DMS 273 treated with DMSO at 0.1 percent for 48 hours (cell line): ENCODE results near the gene RAP1GDS1.
"Not testable (repeated sequence)": the region's sequence is repeated elsewhere in the genome, so short reads cannot be mapped to it uniquely, and the experiment has no call there.

ENCODE experiments used
- DNase-seq: peaks from one replicate; lab custom pipeline; 2025; lab: John Stamatoyannopoulos, UW

Gene RAP1GDS1

GRCh38 chr4:98434816-98435215 lies 173.6 kb downstream of the RAP1GDS1 start:
- no peak for DNase-seq

DNA sequence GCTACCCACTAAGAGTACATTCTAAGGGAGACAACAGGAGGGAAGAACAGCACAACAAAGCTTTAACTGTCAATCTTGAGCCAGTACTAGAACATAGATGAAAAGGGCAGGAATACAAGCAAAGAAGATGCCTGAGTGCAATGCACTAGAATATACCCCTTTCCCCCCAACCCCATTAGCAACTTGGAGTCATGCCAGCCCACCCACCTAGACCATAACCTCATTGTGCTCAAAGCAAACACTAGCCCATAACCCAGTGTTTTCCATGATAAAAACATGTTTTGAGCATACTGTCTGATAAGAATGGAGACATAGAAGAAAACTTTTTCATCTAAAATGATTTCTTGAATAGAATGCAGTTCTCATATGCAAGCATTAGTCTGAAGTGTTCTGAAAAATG lies 183.2 kb downstream of the RAP1GDS1 start:
- DNase-seq: no peak

DNA sequence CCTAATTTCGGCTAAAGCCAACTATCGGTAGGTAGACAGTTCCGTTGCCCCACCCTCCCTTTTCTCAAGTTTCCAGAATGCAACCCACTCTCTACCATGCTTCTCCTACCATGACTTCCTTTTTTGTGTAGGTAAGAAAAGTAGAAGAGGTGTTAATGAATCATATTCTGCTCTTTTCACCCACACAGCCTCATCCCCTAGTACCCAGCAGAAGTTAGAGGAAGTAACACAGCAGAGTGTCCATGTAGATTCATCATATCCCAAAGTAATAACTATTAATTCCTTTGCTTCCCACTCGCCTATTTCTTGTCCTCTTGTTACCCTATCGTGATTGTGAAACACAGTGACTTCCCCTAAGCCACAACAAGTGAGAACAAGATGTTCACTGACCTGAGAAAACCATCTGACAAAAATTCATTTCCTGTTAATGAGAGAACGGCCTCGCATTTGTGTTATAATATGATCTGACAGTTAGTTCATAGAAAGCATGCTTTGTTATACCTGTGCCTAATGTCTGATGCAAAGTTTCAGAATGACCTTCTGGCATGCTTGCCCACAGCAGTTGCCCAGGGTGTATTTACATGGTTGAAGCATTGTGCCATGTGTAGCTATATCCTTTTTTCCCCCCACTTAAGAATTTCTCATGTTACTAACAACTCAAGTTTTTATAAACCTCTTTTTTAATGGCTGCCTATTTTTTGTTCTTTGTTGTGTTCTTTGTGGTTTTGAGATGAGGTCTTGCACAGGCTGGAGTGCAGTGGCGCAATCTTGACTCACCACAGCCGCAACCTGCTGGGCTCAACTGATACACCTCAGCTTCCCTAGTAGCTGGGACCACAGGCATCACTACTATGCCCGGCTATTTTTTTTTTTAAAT lies 185.6 kb downstream of the RAP1GDS1 start:
- DNase-seq: no peak

DNA sequence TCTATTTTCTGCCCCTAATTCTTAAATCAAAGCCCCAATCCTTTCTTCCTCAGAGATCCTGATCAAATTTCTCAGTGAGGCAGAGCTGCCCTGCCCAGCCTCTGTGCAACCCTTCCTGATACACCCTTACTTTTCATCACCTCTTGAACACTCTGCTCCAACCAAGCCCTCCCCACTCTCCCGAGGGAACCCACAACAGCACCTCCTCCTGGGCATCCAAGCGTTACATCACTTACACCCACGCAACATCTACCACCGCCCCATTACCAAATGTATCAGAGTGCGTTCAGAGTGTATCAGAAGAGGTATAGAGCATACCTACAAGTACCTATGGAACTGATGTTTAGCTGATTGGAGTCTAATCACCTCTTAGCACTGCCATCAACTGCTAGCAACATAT lies 186.5 kb downstream of the RAP1GDS1 start:
- DNase-seq: no peak

DNA sequence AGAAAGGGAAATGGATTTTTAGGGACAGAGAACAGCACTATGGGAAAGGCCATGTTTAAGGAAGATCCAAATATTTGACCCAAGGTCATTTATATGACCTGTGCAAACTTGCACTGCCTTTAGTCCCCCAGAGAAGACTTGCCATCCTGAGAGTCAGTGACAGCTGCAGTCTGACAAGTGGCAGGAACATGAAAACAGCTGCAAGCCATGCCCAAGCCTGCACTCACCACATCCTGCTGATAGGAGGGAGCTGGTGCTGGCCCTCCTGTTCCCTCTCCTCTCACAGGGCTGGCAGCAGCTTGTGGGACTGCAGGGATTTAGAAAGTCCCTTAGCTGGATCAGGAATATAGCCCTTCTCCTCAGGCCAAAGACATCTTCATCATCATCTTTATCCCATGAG lies 187.7 kb downstream of the RAP1GDS1 start:
- peak; percentile 17 for DNase-seq

DNA sequence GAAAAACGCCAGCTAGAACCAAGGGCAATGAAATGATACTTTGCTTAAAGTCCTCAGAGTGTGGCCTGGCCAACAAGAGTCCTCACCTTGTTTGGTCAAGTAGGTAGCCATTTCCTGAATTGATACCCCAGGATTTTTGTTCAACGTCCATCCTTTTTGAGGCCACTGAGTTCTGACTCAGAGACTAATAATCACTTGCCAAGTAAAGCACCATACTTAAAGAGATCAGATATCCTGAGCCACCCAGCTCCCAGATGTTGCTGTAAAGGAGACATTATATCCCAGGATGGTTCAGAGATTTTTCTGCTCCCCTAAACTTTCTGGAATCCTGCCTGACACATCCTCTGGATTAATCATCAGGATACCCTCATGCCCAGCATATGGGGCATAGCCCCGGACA lies 190.9 kb downstream of the RAP1GDS1 start:
- no peak for DNase-seq

GRCh38 chr4:98457422-98457821 lies 196.2 kb downstream of the RAP1GDS1 start:
- not testable (repeated sequence) for DNase-seq

GRCh38 chr4:98461121-98461865 lies 200.1 kb downstream of the RAP1GDS1 start:
- not testable (repeated sequence) for DNase-seq

- DNase-seq: no peak
Observed at GRCh38 chr4:98462487-98462886, 201.3 kb downstream of the RAP1GDS1 start.

GRCh38 chr4:98466868-98467599 lies 205.8 kb downstream of the RAP1GDS1 start:
- no peak for DNase-seq

- DNase-seq: peak; percentile 37
Observed at GRCh38 chr4:98467627-98468072, 206.5 kb downstream of the RAP1GDS1 start.

- DNase-seq: no peak
Observed at GRCh38 chr4:98468709-98469108, 207.5 kb downstream of the RAP1GDS1 start.

- no peak for DNase-seq
Observed at GRCh38 chr4:98469771-98470170, 208.6 kb downstream of the RAP1GDS1 start.

DNA sequence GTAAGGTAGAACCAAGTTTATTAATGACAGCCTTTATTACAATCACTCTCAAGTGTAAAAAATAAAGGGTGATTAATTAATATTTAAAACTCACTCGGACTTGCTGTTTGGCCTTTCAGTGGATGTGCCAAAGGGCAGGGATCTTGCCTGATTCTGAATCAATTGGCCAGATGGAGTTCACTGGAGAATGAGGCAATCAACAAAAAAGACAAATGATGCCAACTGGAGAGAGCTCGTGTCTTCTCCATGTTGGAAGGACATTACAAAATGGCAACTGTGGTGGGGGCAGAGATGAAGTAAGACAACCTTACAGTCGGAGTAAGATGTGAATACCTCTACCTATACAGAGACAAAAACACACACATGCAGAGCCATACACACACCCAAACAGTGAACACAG lies 209.2 kb downstream of the RAP1GDS1 start:
- DNase-seq: no peak

DNA sequence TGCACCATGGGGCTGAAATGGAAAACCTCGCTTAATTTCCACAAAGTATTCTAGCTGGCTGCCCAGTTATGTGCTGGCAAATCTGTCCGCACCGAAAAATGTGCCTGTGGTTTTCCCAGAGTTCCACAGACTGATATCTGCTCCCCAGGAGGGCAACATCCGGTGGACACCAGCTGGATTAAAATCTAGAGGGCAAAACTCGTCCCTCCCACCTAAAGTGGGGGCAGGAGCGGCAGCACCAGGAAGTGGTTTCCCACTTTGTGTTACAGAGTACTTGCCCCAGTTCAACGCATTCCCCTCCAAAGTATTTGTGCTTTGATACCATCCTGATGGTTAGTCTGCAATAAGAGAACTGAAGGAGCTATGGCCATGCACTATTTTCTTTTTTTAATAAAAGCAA lies 209.6 kb downstream of the RAP1GDS1 start:
- DNase-seq: no peak

- DNase-seq: no peak
Observed at GRCh38 chr4:98473046-98473445, 211.9 kb downstream of the RAP1GDS1 start.

GRCh38 chr4:98474408-98474844 lies 213.2 kb downstream of the RAP1GDS1 start:
- no peak for DNase-seq

GRCh38 chr4:98476891-98477290 lies 215.7 kb downstream of the RAP1GDS1 start:
- DNase-seq: no peak

- not testable (repeated sequence) for DNase-seq
Observed at GRCh38 chr4:98479590-98479989, 218.4 kb downstream of the RAP1GDS1 start.

- no peak for DNase-seq
Observed at GRCh38 chr4:98480535-98480934, 219.4 kb downstream of the RAP1GDS1 start.

GRCh38 chr4:98481167-98481566 lies 220.0 kb downstream of the RAP1GDS1 start:
- DNase-seq: no peak

DNA sequence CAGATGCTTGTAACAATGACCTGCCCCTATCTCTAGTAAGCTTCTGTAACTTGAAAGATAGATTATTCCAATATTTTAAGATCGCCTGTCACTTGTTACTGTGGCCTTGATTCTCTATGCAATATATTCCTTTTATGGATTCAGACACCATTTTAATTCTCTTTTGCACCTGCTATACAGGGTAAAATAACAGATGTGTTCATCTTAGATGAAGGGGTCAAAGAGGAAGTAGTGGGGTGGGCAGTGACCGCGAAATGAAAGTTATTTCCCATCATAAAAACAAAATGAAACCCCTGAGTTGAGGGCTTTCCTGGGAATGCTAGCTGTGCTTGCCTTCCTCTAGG lies 221.3 kb downstream of the RAP1GDS1 start:
- no peak for DNase-seq
